HG02759 (cell line): ENCODE results near the gene HPD.

Experiments used
- ATAC-seq: cut with Tn5 transposase; IDR thresholded peaks from one replicate; pipeline ENCODE4 v1.9.1; 2021; ENCODE audit warnings: mild to moderate bottlenecking, moderate library complexity; ENCODE audit not compliant: unreplicated experiment

HPD gene

DNA sequence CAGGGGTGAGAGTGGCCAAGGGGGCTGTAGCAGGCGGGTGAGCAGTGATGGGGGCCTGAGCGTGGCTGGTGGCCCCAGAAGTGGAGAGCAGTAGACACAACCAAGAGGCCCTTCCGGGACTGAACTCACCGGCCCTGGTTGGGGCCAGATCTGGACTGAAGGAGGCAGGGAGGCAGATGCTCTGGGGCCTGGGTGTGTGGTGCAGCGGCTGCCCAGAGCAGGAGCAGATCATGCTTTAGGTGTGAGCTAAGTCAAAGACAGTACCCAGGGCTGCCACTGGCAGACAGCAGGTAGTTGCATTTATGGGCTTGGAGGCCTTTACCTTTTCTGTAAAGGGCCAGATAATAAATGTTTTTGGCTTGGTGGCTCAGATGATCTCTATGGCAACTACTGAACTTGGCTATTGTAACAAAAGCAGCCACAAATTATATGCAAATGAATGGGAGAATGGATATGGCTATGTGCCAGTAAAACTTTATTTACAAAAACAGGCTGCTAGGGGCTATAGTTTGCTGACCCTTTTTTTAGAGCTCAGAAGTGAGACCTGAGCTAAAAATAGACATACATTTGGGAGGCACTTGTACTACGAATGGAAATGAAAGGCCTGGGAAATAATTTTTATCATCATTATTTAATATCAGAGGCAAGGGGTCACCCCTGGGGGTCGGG lies 29.3 kb downstream of the HPD start:
- no peak for ATAC-seq

DNA sequence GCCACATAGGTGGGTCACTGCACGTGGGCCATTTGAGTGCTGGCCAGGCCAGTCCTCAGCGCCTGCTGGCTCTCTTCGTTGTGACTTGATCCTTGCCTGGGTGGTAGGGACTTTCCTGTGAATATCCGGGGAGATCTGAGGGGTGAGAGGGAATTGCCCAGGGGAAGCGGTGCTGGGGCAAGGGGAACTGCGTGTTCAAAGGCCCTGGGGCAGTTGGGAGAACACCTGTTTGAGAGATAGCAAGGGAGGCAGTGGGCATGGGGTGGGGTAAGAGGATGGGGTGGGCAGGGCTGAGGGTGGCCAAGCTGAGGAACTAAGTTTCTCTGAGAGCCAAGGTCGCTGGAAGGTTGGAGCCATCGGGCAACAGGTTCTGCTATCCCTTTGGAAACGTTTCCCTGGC lies 29.8 kb downstream of the HPD start:
- ATAC-seq, result no peak

GRCh38 chr12:121828306-121828705 lies 30.4 kb downstream of the HPD start:
- ATAC-seq, result no peak

DNA sequence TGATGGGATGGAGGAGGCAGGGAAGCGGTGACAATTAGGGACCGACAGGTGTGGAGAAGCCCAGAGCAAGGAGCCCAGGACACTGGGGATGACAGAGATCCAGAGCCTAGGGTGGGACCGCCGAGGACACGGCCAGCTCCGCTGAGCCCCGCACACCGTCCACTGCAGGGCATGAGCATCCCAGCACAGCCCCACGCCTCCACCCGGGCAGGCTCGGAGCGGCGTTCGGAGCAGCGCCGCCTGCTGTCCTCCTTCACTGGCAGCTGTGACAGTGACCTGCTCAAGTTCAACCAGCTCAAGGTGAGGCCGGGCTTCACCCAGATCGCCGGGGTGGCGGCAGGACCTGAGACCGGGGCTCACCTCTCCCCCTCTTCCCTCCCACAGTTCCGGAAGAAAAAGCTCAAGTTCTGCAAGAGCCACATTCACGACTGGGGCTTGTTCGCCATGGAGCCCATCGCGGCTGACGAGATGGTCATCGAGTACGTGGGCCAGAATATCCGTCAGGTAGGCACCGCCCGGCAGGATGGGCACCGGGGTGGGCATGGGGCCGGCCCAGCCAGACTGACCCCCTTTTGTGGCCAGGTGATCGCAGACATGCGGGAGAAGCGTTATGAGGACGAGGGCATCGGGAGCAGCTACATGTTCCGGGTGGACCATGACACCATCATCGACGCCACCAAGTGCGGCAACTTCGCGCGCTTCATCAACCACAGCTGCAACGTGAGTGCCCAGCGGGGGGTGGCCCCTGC lies 31.1 kb downstream of the HPD start:
- ATAC-seq, result no peak

DNA sequence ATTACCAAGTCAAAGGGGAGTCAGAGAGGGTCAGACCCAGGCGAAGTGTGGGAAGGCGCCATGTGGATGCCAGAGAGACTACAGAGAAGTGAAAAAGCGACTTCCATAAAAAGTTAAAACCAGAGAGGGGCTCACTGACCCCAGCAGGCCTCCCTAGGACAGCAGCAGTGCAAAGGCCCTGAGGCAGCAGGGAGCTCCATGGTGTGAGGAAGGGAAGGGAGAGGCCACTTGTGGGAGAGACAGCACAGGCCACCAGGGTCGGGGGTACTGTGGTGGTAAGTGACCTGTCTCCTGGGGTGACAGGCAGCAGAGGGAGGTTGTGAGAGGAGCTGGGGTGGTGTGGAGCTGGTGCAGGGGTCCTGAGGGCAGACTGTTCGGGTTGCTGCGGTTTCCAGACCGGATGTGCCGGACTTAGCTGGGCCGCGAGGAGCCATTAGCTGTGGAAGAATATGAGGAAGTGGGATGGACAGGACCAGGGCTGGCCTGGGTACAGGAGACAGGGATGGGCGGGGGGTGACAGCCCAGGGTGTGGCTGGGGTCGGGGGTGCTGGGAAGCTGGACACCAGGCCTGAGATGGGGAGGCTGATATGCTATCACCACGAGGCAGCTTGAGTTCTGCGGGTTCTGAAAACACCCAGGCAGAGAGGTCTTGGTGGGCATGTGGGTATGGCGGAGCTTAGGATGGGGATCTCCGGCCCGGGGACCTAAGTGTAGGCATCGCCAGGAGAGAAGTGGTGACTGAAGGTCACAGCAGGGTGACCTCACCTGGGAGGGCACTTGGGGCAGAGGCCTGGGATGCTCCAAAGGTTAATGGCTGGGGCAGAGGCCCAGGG lies 32.1 kb downstream of the HPD start:
- ATAC-seq, result no peak

DNA sequence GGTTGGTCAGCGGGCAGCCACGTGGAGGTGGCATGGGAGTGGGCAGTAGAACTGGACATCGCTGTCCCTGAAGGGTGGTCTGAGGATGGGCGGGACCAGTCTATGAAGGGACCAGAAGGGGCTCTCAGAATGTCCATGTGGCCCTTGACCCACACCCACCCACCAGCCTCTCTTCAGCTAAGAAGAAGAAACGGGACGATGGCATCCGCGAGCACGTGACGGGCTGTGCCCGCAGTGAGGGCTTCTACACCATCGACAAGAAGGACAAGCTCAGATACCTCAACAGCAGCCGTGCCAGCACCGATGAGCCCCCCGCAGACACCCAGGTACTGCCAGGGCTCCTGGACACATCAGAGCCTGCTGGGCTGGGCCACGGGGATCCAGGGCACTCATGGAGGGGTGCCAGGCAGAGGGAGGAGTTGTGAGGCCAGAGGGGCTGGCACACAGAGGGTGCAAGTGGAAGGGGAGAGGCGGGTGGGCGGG lies 33.6 kb downstream of the HPD start:
- no peak for ATAC-seq

DNA sequence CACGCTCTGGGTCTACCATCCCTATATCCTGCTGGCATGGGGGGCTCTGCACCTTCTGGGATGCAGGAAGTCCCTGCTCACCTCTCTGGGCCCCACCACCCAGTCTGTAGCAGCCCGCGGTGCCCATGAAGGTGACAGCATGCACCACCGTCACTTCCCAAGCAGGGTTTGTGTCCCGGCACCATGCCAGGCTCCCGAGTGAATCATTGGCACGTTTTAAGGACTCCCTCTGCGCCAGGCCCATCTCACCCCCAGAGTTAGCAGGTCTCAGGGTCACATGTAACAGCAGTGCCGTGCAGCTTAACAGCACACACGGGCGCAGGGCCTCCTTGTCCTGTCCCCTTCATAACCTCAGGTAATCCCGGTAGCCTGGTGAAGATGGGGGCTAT lies 34.9 kb downstream of the HPD start:
- no peak for ATAC-seq

- no peak for ATAC-seq
Observed at GRCh38 chr12:121823101-121823726, 35.4 kb downstream of the HPD start.

GRCh38 chr12:121822393-121823100 lies 36.1 kb downstream of the HPD start:
- no peak for ATAC-seq

DNA sequence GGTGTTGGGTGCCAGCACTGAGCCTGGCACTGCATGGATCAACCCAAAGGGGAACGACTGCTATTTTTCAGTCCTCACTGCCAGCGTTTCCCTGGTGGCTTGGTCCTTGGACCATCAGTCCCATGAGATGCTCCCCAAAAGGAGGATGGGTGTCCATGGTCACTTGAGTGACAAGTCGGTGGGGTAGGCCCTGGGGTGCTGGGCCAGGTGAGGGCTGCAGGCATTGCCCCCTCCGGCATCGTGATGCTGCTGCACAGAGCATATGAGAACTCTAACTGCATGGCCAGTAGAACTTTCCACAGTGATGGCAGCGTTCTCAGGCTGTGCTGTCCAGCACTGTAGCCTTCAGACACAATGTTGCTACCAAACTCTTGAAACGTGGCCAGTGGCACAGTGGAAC lies 38.6 kb downstream of the HPD start:
- no peak for ATAC-seq

- no peak for ATAC-seq
Observed at GRCh38 chr12:121819212-121819949, 39.3 kb downstream of the HPD start.

GRCh38 chr12:121817648-121818043 lies 41.0 kb downstream of the HPD start:
- ATAC-seq, result no peak

GRCh38 chr12:121816925-121817647 lies 41.6 kb downstream of the HPD start:
- ATAC-seq, result no peak

GRCh38 chr12:121815263-121815662 lies 43.4 kb downstream of the HPD start:
- ATAC-seq, result no peak

DNA sequence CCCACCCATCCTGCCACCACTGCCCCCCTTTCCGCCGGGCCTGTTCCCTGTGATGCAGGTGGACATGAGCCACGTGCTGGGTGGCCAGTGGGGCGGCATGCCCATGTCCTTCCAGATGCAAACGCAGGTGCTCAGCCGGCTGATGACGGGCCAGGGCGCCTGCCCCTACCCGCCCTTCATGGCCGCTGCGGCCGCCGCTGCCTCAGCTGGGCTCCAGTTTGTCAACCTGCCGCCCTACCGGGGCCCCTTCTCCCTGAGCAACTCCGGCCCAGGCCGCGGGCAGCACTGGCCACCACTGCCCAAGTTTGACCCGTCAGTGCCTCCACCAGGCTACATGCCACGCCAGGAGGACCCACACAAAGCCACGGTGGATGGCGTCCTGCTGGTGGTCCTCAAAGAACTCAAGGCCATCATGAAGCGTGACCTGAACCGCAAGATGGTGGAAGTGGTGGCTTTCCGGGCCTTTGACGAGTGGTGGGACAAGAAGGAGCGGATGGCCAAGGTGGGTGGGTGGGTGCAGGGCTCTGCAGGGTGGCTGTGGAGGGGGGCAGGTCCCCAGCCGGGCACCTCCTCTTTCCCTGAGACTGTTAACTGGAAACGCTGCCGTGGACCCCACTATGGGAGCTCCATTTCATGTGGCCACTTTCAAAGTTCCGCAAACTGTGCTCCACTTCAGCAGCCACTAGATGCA lies 44.1 kb downstream of the HPD start:
- no peak for ATAC-seq

DNA sequence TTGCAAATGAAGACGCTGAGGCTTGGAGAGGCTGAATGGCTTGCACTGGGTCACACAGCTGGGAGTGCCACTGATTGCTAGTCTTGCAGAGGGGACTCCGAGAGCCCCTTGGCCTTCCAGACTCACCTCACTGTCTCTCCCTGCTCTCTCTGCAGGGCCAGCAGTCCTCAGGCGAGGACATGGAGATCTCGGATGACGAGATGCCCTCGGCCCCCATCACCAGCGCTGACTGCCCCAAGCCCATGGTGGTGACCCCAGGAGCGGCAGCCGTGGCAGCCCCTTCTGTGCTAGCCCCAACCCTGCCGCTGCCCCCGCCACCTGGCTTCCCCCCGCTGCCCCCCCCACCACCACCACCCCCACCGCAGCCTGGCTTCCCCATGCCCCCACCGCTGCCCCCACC lies 44.7 kb downstream of the HPD start:
- no peak for ATAC-seq

DNA sequence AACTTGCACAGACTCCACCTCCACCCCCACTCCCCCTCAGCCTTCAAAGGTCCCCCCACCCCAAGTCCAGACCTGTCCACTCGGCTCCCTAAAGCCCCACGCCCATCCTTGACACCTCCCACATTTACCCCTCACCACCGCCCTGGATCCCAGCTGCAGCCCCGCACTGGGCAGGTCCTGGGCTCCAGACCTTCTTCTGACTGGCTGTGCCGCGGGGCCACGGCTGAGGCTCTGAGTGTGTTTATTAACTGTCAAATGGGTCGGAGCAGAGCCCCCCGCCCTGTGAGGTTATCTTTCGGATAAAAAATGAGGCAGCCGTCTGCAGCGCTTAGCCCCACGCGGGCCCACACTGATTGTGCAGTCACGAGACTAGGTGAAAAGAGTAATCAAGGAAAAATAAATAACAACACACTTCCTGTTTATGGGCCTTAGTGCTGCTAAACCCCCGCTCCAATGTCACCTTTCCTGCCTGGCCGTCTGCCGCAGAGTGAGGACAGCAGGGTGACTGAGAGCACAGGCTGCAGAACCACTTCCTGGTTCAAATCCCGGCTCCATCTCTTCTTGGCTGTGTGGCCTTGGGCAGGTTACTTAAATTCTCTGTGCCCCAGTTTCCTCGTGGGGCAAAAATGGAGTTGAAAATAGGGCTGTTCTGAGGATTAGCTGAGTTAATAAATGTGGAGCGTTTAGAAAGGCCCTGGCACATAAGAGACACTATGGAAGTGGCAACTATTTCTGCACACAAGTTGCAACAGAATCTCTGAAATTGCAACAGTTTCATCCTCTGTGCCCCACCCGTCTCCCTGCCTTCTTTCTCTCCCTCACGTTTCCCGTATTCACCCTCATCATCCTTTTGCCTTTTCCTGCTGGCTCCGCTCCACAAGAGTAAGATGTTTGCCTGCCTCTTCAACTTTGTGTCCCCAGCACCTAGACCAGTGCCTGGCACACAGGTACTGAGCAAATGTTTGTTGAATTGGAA lies 45.5 kb downstream of the HPD start:
- ATAC-seq, result no peak
